ENCODE results near the gene LSS.

DNA sequence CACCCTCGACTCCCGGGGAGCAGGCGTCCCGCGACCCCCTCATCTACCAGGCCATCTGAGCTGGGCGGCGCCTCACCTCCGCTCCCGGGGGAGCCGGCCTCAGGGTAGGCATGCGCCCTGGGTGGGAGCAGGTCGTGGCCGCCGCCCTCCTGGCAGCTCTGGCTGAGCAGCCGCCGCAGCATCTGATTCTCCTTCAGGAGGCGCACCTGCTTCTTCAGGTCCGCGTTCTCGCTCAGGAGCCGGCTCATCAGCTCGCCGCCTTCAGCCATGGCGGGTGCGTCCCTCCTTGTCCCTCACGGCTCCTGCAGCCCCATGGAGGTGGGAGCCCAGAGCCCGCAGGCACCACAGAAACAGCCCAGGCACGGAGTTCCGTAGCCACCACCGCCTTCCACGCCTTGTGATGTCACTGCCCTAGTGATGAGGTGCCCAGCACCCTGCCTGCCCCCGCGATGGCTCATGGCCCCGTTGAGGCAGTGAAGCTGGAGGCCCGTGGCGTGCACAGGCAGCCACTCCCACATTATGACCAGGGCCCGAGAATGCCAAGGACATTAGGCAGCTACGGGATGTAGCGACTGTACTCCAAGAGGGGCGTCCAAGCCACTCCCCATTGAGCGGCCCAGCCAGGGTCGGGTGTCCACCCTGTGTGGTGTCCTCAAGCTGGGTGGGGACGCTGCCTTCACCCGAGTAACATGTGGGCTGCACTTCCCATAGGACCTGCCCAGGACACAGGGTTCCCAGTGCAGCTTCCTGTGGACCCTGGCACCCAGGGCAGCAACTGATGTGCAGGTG is 45.8 kb downstream of the LSS start:
- TF ChIP-seq POLR2A (IDR thresholded peaks at IDR 0.05): no peak
- no peak for TF ChIP-seq EP300 (IDR thresholded peaks at IDR 0.05)
